Measurements from ENCODE around the gene CSNK1G1.
"Not testable (repeated sequence)": the region's sequence is repeated elsewhere in the genome, so short reads cannot be mapped to it uniquely, and the experiment has no call there.

Gene CSNK1G1

GRCh38 chr15:64275934-64276333, 80.0 kb downstream of the CSNK1G1 start:
- TF ChIP-seq, protein P1, sequence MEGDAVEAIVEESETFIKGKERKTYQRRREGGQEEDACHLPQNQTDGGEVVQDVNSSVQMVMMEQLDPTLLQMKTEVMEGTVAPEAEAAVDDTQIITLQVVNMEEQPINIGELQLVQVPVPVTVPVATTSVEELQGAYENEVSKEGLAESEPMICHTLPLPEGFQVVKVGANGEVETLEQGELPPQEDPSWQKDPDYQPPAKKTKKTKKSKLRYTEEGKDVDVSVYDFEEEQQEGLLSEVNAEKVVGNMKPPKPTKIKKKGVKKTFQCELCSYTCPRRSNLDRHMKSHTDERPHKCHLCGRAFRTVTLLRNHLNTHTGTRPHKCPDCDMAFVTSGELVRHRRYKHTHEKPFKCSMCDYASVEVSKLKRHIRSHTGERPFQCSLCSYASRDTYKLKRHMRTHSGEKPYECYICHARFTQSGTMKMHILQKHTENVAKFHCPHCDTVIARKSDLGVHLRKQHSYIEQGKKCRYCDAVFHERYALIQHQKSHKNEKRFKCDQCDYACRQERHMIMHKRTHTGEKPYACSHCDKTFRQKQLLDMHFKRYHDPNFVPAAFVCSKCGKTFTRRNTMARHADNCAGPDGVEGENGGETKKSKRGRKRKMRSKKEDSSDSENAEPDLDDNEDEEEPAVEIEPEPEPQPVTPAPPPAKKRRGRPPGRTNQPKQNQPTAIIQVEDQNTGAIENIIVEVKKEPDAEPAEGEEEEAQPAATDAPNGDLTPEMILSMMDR (IDR thresholded peaks at IDR 0.05) = no peak
- no peak overlapping the region for H3K27ac ChIP-seq
- no peak for DNase-seq (ENCODE audit: low spot score)
- H3K4me3 ChIP-seq = no peak overlapping the region

DNA sequence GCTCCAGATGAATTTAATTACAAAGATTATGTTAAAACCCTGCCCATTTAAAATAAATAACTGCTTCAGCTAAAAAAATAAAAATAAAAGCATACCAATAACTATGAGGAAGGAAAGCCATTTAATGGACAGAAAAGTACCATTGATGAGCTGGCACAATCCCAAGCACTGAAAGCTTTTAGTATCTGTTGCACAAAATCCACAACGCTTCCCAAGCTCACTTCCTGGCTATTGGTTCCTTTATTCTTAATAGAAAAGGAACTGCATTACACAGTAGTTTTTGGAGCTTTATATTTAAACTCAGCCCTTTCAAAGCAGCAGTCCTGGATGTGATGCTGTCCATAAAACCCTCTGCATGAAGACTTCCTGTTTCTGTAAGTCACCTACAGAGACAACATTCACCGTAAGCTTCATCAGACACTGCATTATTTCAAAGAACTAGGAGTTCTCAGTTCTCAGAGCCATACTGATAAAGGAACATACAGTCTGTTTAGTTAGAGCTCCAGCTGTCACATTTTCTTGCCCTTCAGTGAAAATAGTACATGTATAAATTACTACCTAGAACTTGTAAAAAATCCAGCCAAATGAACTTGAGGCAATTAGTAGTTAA, 81.5 kb downstream of the CSNK1G1 start:
- H3K27ac ChIP-seq = no peak overlapping the region
- TF ChIP-seq, protein P1 (IDR thresholded peaks at IDR 0.05) = no peak
- DNase-seq (ENCODE audit: low spot score) = no peak
- H3K4me3 ChIP-seq = no peak overlapping the region

- no peak overlapping the region for H3K4me3 ChIP-seq
- TF ChIP-seq, protein P1 (IDR thresholded peaks at IDR 0.05) = no peak
- no peak for DNase-seq (ENCODE audit: low spot score)
Observed at GRCh38 chr15:64267331-64267973, 88.5 kb downstream of the CSNK1G1 start.

DNA sequence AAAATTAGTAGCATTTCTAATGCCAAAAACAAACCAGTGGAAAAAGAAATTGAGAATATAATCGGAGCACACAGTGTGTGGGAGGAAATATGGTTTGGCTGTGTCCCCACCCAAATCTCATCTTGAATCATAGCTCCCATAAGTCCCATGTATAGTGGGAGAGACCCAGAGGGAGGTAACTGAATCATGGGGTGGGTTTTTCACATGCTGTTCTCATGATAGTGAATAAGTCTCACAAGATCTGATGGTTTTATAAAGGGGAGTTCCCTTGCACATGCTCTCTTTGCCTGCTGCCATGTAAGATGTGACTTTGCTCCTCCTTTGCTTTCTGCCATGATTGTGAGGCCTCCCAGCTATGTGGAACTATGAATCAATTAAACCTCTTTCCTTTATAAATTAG, 90.8 kb downstream of the CSNK1G1 start:
- H3K4me3 ChIP-seq; H3K27ac ChIP-seq; DNase-seq (ENCODE audit: low spot score): not testable (repeated sequence)

More at GRCh38 chr15:64267331-64267973, 88.5 kb downstream of the CSNK1G1 start:
- no peak overlapping the region for H3K27ac ChIP-seq

GRCh38 chr15:64264502-64264901, 91.5 kb downstream of the CSNK1G1 start:
- no peak for DNase-seq (ENCODE audit: low spot score)
- no peak overlapping the region for H3K27ac ChIP-seq
- TF ChIP-seq, protein P1 (IDR thresholded peaks at IDR 0.05) = no peak
- H3K4me3 ChIP-seq = no peak overlapping the region

DNA sequence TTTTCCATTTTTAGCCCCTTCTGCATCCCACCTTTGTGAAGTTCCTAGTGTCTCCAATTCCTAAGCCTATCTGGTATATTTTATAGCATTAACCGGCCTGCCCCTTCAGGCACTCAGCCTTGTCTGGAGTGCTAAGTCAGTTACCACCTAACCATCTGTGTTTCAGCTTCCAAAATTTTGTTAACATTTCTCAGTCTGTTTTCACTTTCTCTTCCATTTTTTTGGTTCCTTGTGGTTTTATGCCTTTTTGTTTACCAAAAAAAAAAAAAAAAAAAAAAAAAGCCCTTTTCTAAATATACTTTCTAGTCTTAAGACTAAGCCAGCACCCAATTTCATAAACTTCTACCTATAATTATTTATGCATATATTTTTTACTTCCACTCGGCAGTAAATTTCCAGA, 92.4 kb downstream of the CSNK1G1 start:
- Histone ChIP-seq H3K4me3 (no peak overlapping the region), H3K27ac (no peak overlapping the region)
- no peak for DNase-seq (ENCODE audit: low spot score)
- TF ChIP-seq, protein P1 (IDR thresholded peaks at IDR 0.05) = no peak

GRCh38 chr15:64256051-64256450, 99.9 kb downstream of the CSNK1G1 start:
- Histone ChIP-seq H3K27ac (no peak overlapping the region), H3K4me3 (no peak overlapping the region)
- no peak for DNase-seq (ENCODE audit: low spot score)
- TF ChIP-seq, protein P1 (IDR thresholded peaks at IDR 0.05) = no peak

Data from coronary artery (tissue), 2 donors.